ENCODE results near the gene KIAA1217. TPM values are rescaled to one million over a fixed set of nuclear protein-coding genes. Genes with fewer than 3 reads are reported as not detected.

Gene KIAA1217
- polyA plus RNA-seq, 1 donor: 54.9 TPM

GRCh38 chr10:24503461-24504320 is 294.8 kb downstream of the KIAA1217 start:
- 0% methylated on average over 2 of the region's 12 CpGs for WGBS (ENCODE audit: insufficient coverage, low lambda C conversion rate)
- H3K36me3 ChIP-seq (ENCODE audit: control insufficient read depth, insufficient read depth, low read length): peaks cover 68% of the 10 kb centered on the region
- H3K9me3 ChIP-seq (ENCODE audit: control insufficient read depth, low read depth, low read length): no peaks in the 10 kb centered on the region
- H3K4me1 ChIP-seq (ENCODE audit: control insufficient read depth, insufficient read depth, low read length): peaks cover 8% of the 10 kb centered on the region
- no peaks in the 10 kb centered on the region for H3K27me3 ChIP-seq (ENCODE audit: control insufficient read depth, insufficient read depth, low read length)
- H3K27ac ChIP-seq (ENCODE audit: low read length): peak overlapping the region; percentile 7
- peak; percentile 48 to 62 for DNase-seq
- H3K4me3 ChIP-seq (ENCODE audit: low read length): no peak overlapping the region

GRCh38 chr10:24505759-24506158 is 296.8 kb downstream of the KIAA1217 start:
- H3K36me3 ChIP-seq (ENCODE audit: control insufficient read depth, insufficient read depth, low read length): peaks cover 72% of the 10 kb centered on the region
- H3K27ac ChIP-seq (ENCODE audit: low read length): no peak overlapping the region
- WGBS (ENCODE audit: insufficient coverage, low lambda C conversion rate): no CpG with 5 or more reads among the region's 7 CpGs
- no peak overlapping the region for H3K4me3 ChIP-seq (ENCODE audit: low read length)
- no peaks in the 10 kb centered on the region for H3K27me3 ChIP-seq (ENCODE audit: control insufficient read depth, insufficient read depth, low read length)
- peaks cover 8% of the 10 kb centered on the region for H3K4me1 ChIP-seq (ENCODE audit: control insufficient read depth, insufficient read depth, low read length)
- no peak for DNase-seq
- no peaks in the 10 kb centered on the region for H3K9me3 ChIP-seq (ENCODE audit: control insufficient read depth, low read depth, low read length)

GRCh38 chr10:24513155-24513554 is 304.2 kb downstream of the KIAA1217 start:
- Histone ChIP-seq H3K4me3 (ENCODE audit: low read length) (no peak overlapping the region), H3K9me3 (ENCODE audit: control insufficient read depth, low read depth, low read length) (no peaks in the 10 kb centered on the region), H3K4me1 (ENCODE audit: control insufficient read depth, insufficient read depth, low read length) (no peaks in the 10 kb centered on the region), H3K27me3 (ENCODE audit: control insufficient read depth, insufficient read depth, low read length) (no peaks in the 10 kb centered on the region), H3K36me3 (ENCODE audit: control insufficient read depth, insufficient read depth, low read length) (peaks cover 61% of the 10 kb centered on the region), H3K27ac (ENCODE audit: low read length) (no peak overlapping the region)
- DNase-seq: no peak
- 80% methylated on average over 3 of the region's 9 CpGs for WGBS (ENCODE audit: insufficient coverage, low lambda C conversion rate)

DNA sequence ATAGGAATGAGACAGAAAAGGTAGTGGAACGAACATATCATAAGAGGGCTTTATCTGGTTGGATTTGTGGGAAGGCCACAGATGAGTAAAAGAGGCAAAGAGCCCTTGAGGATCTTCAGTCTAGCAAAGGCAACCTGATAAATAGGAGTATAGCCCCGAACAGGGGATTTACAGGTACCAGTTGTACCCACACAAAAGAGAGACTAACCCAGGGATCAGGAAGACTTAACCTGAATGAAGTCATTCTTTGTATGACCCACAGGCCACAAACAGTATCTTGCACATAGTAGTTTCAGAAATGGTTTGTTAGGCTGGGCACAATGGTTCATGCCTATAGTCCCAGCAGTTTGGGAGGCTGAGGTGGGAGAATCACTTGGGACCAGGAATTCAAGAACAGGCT is 306.5 kb downstream of the KIAA1217 start:
- WGBS (ENCODE audit: insufficient coverage, low lambda C conversion rate): no CpG with 5 or more reads among the region's 2 CpGs
- H3K9me3 ChIP-seq (ENCODE audit: control insufficient read depth, low read depth, low read length): no peaks in the 10 kb centered on the region
- no peak overlapping the region for H3K4me3 ChIP-seq (ENCODE audit: low read length)
- peaks cover 62% of the 10 kb centered on the region for H3K36me3 ChIP-seq (ENCODE audit: control insufficient read depth, insufficient read depth, low read length)
- no peak overlapping the region for H3K27ac ChIP-seq (ENCODE audit: low read length)
- no peaks in the 10 kb centered on the region for H3K27me3 ChIP-seq (ENCODE audit: control insufficient read depth, insufficient read depth, low read length)
- no peaks in the 10 kb centered on the region for H3K4me1 ChIP-seq (ENCODE audit: control insufficient read depth, insufficient read depth, low read length)
- no peak for DNase-seq

- H3K36me3 ChIP-seq (ENCODE audit: control insufficient read depth, insufficient read depth, low read length): peaks cover 61% of the 10 kb centered on the region
- 100% methylated on average over 2 of the region's 7 CpGs for WGBS (ENCODE audit: insufficient coverage, low lambda C conversion rate)
- no peak overlapping the region for H3K27ac ChIP-seq (ENCODE audit: low read length)
Observed at GRCh38 chr10:24518411-24518810, 309.5 kb downstream of the KIAA1217 start.

GRCh38 chr10:24518981-24519597 is 310.2 kb downstream of the KIAA1217 start:
- Histone ChIP-seq H3K4me3 (ENCODE audit: low read length) (no peak overlapping the region), H3K9me3 (ENCODE audit: control insufficient read depth, low read depth, low read length) (no peaks in the 10 kb centered on the region), H3K4me1 (ENCODE audit: control insufficient read depth, insufficient read depth, low read length) (no peaks in the 10 kb centered on the region), H3K36me3 (ENCODE audit: control insufficient read depth, insufficient read depth, low read length) (peaks cover 61% of the 10 kb centered on the region), H3K27me3 (ENCODE audit: control insufficient read depth, insufficient read depth, low read length) (no peaks in the 10 kb centered on the region), H3K27ac (ENCODE audit: low read length) (no peak overlapping the region)
- no CpG with 5 or more reads among the region's 15 CpGs for WGBS (ENCODE audit: insufficient coverage, low lambda C conversion rate)
- peak; percentile 43 to 45 for DNase-seq

More at GRCh38 chr10:24518411-24518810, 309.5 kb downstream of the KIAA1217 start:
- H3K4me3 ChIP-seq (ENCODE audit: low read length): no peak overlapping the region
- DNase-seq: no peak
- no peaks in the 10 kb centered on the region for H3K4me1 ChIP-seq (ENCODE audit: control insufficient read depth, insufficient read depth, low read length)
- H3K9me3 ChIP-seq (ENCODE audit: control insufficient read depth, low read depth, low read length): no peaks in the 10 kb centered on the region
- H3K27me3 ChIP-seq (ENCODE audit: control insufficient read depth, insufficient read depth, low read length): no peaks in the 10 kb centered on the region

DNA sequence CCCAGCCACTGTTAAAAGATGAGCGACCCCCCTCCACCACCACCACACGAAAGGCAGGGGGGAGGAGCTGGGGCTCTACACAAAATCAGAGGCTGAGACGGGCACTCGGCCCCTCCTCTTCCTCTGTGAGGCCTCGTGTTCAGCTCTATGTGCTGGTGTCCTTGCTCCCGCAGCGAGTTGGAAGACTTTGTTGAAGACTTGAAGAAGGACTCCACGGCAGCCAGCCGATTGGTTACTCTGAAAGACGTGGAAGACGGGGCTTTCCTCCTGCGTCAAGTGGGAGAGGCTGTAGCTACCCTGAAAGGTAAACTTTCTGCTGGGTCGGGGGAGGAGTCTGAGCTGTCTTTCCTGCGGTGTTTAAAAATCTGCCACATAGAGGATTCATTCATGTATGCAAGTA is 311.0 kb downstream of the KIAA1217 start:
- peaks cover 4% of the 10 kb centered on the region for H3K9me3 ChIP-seq (ENCODE audit: control insufficient read depth, low read depth, low read length)
- H3K27ac ChIP-seq (ENCODE audit: low read length): no peak overlapping the region
- DNase-seq: no peak
- H3K4me3 ChIP-seq (ENCODE audit: low read length): no peak overlapping the region
- H3K36me3 ChIP-seq (ENCODE audit: control insufficient read depth, insufficient read depth, low read length): peaks cover 67% of the 10 kb centered on the region
- no peaks in the 10 kb centered on the region for H3K4me1 ChIP-seq (ENCODE audit: control insufficient read depth, insufficient read depth, low read length)
- no CpG with 5 or more reads among the region's 14 CpGs for WGBS (ENCODE audit: insufficient coverage, low lambda C conversion rate)
- H3K27me3 ChIP-seq (ENCODE audit: control insufficient read depth, insufficient read depth, low read length): no peaks in the 10 kb centered on the region

- Histone ChIP-seq H3K9me3 (ENCODE audit: control insufficient read depth, low read depth, low read length) (peaks cover 4% of the 10 kb centered on the region), H3K27ac (ENCODE audit: low read length) (no peak overlapping the region), H3K27me3 (ENCODE audit: control insufficient read depth, insufficient read depth, low read length) (no peaks in the 10 kb centered on the region), H3K4me3 (ENCODE audit: low read length) (no peak overlapping the region), H3K36me3 (ENCODE audit: control insufficient read depth, insufficient read depth, low read length) (peaks cover 88% of the 10 kb centered on the region), H3K4me1 (ENCODE audit: control insufficient read depth, insufficient read depth, low read length) (no peaks in the 10 kb centered on the region)
- 100% methylated on average over 4 of the region's 17 CpGs for WGBS (ENCODE audit: insufficient coverage, low lambda C conversion rate)
- DNase-seq: no peak
Observed at GRCh38 chr10:24524314-24524713, 315.4 kb downstream of the KIAA1217 start.

DNA sequence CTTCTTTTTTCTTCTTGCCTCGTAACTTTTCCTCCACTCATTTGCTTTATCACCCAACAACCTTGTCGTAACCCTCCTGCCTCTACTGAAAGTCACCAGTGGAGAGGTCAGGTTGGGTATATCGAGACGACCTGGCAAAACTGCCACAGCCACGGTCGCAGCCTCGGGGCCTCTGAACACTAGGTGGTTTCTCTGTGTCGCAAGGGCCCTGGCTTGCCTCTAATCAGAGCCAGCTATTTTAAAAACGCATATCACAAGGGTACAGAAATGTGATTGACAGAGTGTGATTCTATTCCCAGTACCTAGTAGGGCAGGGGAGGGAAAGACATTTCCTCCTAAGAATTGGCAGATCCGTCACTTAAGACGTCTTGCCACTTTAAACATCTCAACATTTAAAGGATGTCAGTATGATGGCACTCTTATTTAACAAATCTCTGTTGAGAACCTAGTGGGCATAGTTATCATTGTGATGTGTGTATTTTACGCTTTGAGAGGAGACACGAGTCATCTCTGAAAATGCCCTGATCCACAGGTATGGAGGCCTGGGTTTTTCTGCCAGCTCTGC is 317.2 kb downstream of the KIAA1217 start:
- 89% methylated on average over 1 of the region's 13 CpGs for WGBS (ENCODE audit: insufficient coverage, low lambda C conversion rate)

GRCh38 chr10:24528946-24529345 is 320.0 kb downstream of the KIAA1217 start:
- no peak for DNase-seq
- Histone ChIP-seq H3K4me3 (ENCODE audit: low read length) (no peak overlapping the region), H3K9me3 (ENCODE audit: control insufficient read depth, low read depth, low read length) (peaks cover 4% of the 10 kb centered on the region), H3K36me3 (ENCODE audit: control insufficient read depth, insufficient read depth, low read length) (peaks cover 91% of the 10 kb centered on the region), H3K27me3 (ENCODE audit: control insufficient read depth, insufficient read depth, low read length) (no peaks in the 10 kb centered on the region), H3K4me1 (ENCODE audit: control insufficient read depth, insufficient read depth, low read length) (no peaks in the 10 kb centered on the region), H3K27ac (ENCODE audit: low read length) (no peak overlapping the region)
- WGBS (ENCODE audit: insufficient coverage, low lambda C conversion rate): 100% methylated on average over 3 of the region's 6 CpGs

More for the DNA sequence above, 317.2 kb downstream of the KIAA1217 start:
- Histone ChIP-seq H3K4me3 (ENCODE audit: low read length) (no peak overlapping the region), H3K4me1 (ENCODE audit: control insufficient read depth, insufficient read depth, low read length) (no peaks in the 10 kb centered on the region), H3K9me3 (ENCODE audit: control insufficient read depth, low read depth, low read length) (peaks cover 4% of the 10 kb centered on the region), H3K36me3 (ENCODE audit: control insufficient read depth, insufficient read depth, low read length) (peaks cover 90% of the 10 kb centered on the region), H3K27ac (ENCODE audit: low read length) (no peak overlapping the region), H3K27me3 (ENCODE audit: control insufficient read depth, insufficient read depth, low read length) (no peaks in the 10 kb centered on the region)
- DNase-seq: no peak

Data from large intestine (tissue), 3 donors.